Neural progenitor cell (in vitro differentiated cells): ENCODE data around the gene KIRREL3.

ENCODE experiments used
- CTCF ChIP-seq: fragments of 200-600 bp; sonication (generic); IDR thresholded peaks from 2 replicates; pipeline ENCODE4 v1.5.1; 2017; ENCODE audit warnings: antibody characterized with exemption, mild to moderate bottlenecking
- EZH2 ChIP-seq: fragments of 200-600 bp; sonication (generic); IDR thresholded peaks from 2 replicates; pipeline ENCODE4 v1.6.1; 2017; ENCODE audit warnings: antibody characterized with exemption, mild to moderate bottlenecking, moderate library complexity

GRCh38 chr11:126751242-126751641 is 249.3 kb downstream of the KIRREL3 start:
- TF ChIP-seq CTCF, result no peak
- no peak for TF ChIP-seq EZH2
